GDM1 (cell line): Measurements from ENCODE around the gene ARMC7.
"Not testable (repeated sequence)": the region's sequence is repeated elsewhere in the genome, so short reads cannot be mapped to it uniquely, and the experiment has no call there.

Experiments used
- DNase-seq: peaks from one replicate; lab custom pipeline; 2025; lab: John Stamatoyannopoulos, UW

Gene ARMC7

DNA sequence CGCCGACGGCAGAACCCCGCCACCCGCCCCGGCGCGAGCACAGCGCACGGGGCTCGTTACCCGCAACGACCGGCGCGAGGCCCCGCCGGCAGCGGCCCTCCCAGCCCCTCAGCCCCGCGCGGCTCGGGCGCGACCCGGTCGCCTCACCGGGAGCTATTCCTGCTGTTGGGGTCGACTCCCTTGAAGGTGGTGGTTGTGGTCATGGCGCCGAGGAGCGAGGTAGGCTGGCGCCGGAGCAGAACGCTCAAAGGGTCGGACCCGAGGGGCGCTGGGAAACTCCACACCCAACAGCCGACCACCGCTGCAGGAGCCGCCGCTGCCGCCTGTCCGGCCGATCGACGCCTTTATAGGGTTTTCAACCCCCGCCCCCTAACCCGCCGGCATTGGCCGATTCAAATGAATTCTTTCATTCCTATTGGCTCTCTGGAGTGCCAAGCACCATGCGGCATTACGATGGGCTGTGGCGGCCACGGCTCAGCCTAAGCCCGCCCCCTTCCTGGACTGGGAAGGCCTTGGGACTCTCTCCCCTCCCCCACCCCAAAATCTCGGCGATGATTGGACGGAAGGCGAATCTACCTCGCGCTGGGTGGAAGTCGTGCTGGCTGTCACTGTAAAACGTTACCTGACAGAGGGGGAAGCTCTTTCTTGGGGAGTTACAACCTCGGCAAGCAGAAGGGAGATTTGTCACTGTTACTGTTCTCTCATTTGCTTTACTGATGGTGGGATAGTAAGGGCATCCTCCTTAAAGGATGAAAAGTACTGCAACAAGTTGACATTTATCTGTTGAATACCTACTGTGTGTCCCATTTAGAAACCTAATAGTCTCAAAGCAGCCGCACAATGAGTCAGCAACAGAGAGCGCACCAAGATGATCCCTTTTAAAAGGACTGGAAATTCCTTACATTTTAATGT, 44.7 kb downstream of the ARMC7 start, which contains the start of gene JPT1:
Gene JPT1, minus strand, starts transcription at position 318 of the 912 bp plus-strand sequence. Its CDS starts 115 bp downstream, at position 203.
- peak; percentile 98 for DNase-seq

DNA sequence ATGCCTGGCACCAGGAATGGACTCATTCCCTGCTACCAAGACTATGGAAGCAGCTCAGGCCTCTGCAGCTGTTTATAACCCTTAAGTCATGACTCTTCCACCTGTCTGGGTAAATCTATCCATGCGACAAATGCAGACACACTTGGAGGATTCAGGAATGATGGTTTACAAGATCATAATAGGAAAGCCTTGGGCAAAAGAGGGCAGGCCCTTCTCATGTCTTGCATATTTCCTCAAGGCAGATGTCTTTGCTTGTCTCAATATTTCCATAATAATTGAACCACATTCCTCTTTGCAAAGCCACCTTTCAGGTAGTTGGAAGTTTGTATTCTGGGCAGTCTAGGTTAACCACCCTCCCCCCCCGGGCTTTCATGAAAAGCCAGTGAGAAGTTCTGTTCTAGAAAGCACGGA, 45.4 kb downstream of the ARMC7 start:
- DNase-seq, result no peak

DNA sequence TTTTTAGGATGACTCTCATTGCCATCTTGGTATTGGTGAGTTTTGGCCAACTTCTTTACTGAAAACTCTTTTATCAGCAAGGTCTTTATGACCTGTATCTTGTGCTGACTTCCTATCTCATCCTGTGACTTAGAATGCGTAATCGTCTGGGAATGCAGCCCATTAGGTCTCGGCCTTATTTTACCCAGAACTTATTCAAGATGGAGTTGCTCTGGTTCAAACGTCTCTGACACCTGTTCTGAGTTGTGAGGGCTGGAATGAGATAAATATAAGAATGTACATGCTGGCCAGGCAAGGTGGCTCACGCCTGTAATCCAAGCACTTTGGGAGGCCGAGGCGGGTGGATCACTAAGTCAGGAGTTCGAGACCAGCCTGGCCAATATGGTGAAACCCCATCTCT, 48.7 kb downstream of the ARMC7 start:
- not testable (repeated sequence) for DNase-seq

DNA sequence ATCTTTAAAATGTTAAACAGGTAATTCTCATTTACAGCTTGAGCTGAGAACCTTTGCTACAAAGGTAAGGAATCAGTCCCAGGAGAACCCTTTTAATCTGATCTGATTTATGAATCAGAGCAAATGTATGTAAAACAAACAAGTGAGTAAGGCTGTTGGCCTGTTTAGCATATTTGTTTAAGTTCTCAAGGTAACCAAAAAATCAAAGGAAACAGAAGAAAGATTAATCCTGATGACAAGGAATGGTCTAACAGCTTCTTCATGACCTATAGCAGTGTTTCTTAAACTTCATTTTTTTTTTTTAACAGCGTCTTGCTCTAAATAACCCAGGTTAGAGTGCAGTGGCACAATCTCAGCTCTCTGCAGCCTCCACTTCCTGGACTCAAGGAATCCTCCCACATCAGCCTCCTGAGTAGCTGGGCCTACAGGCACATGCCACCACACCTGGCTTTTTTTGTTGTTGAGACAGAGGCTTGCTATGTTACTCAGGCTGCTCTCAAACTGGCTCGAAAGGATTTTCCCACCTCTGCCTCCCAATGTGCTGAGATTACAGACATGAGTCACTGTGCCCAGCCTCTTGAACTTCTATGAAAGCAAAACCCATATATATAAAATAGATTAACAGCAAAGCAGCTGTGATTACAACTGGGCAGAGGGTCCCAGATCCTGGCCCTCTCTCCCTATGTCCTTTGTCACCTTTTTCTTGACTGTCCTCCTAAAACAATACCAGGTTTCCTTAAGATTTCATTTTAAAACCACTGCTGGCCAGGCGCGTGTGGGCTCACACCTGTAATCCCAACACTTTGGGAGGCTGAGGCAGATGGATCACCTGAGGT, 49.6 kb downstream of the ARMC7 start:
- DNase-seq, result no peak

DNA sequence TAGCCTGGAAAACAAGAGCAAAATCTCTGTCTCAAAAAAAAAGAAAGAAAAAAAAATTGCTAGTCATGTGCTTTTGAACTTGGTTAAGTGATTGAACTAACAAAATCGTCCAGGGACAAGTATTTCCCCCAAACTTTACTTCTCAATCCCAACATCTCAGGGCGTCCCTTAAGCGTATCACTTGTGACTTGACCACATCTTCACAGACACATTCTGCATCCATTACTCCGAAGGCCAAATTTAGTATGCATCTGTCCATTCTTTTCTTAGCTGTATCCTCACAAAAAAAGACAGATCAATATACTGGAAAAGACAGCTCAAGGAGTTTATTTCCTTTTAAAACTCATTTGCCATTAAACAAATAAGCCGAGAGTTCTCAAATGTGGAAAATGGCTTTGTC, 50.4 kb downstream of the ARMC7 start:
- no peak for DNase-seq

DNA sequence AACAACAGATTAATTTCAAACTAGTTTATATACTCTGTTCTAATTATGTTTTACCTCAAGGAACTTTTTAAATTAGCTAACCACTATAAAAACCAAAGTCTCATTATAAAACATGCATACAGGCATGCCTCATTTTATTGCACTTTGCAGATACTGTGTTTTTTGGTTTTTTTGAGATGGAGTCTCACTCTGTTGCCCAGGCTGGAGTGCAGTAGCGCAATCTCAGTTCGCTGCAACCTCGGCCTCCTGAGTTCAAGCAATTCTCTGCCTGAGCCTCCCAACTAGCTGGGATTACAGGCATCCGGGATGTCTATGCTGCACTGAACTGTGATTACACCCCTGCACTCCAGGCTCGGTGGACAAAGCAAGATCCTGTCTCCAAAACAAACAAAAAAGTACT, 53.3 kb downstream of the ARMC7 start:
- no peak for DNase-seq

DNA sequence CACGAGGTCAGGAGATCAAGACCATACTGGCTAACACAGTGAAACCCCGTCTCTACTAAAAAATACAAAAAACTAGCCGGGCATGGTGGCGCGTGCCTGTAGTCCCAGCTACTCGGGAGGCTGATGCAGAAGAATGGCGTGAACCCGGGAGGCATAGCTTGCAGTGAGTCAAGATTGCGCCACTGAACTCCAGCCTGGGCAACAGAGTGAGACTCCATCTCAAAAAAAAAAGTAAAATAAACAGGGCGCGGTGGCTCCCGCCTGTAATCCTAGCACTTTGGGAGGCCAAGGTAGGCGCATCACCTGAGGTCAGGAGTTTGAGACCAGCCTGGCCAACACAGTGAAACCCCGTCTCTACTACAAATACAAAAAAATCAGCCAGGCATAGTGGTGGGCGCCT, 54.8 kb downstream of the ARMC7 start:
- DNase-seq, result not testable (repeated sequence)

DNA sequence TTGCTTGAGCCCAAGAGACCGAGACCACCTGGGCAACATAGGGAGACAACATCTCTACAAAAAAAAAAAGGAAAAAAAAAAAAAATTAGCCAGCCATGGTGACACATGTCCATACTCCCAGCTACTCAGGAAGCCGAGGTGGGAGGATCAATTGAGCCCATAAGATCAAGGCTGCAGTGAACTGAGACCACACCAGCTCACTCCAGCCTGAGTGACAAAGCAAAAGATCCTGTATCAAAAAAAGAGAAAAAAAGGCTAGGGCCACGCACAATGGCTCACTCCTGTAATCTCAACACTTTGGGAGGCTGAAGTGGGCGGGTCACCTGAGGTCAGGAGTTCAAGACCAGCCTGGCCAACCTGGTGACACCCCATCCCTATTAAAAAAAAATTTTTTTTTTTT, 59.2 kb downstream of the ARMC7 start:
- no peak for DNase-seq

DNA sequence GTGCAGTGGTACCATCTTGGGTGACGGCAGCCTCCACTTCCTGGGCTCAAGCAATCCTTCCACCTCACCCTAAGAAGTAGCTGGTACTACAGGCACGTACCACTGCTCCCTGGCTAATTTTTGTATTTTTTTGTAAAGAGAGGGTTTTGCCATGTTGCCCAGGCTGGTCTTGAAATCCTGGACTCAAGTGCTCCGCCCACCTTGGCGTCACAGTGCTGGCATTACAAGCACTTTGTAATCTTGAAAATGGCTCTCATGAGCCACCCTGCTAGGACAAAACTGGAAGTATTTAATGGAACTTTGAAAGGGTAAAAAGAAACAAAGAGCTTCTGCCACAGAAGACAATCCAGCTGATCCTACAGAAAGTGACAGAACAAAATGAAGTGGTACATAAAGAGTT, 63.8 kb downstream of the ARMC7 start:
- DNase-seq, result no peak

DNA sequence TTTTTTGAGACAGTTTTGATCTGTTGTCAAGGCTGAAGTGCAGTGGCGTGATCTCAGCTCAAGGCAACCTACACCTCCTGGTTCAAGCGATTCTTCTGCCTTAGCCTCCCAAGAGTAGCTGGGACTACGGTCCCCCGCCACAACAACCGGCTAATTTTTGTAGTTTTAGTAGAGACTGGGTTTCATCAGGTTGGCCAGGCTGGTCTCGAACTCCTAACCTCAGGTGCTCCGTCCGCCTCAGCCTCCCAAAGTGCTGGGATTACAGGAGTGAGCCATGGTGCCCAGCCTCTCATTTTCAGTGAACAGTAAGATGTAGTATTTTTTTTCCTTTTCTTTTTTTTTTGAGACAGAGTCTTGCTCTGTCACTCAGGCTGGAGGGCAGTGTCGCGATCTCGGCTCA, 65.2 kb downstream of the ARMC7 start:
- DNase-seq, result no peak

DNA sequence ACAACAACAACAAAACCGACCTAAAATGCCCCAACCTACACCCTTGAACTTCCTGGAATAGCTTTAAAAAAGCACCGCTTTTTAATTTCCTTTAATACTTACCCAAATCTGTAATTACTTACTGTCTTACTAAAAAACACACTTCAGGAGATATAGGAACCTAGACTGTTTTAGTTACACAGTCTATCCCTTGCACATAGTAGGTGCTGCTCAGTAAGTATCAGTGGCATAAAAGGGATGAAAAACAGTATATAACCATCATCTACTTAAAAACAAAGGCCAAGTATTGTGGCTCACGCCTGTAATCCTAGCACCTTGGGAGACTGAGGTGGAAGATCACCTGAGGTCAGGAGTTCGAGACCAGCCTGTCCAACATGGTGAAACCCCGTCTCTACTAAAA, 66.9 kb downstream of the ARMC7 start:
- DNase-seq, result no peak

DNA sequence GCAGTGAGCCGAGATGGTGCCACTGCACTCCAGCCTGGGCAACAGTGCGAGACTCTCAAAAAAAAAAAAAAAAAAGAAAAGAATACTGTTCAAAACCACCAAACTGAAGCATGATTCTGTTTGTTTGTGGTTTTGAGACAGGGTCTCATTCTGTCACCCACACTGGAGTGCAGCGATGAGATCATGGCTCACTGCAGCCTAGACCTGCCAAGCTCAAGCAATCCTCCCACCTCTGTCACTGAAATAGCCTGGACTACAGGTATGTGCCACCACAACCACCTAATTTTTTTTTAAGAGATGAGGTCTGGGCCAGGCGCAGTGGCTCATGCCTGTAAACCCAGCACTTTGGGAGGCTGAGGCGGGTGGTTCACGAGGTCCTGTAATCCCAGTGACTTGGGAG, 68.7 kb downstream of the ARMC7 start:
- no peak for DNase-seq
